Neural progenitor cell (in vitro differentiated cells): ENCODE data around the gene MYCL. TPM values are rescaled to one million over a fixed set of nuclear protein-coding genes. Genes with fewer than 3 reads are reported as not detected.

Source experiments
- DNase-seq: peaks from one replicate; pipeline ENCODE4 v3.0.0-alpha.2; 2016; ENCODE audit warnings: low spot score
- H2AFZ ChIP-seq: fragments of 200-600 bp; sonication (generic); replicated peaks from 2 replicates; pipeline ENCODE4 v1.6.1; 2016; ENCODE audit warnings: antibody characterized with exemption
- H3F3A ChIP-seq: fragments of 200-600 bp; sonication (generic); 2 replicates; pipeline ENCODE4 v1.6.1; 2016; ENCODE audit warnings: antibody characterized with exemption, low read depth
- H3K27ac ChIP-seq: fragments of 200-600 bp; sonication (generic); 2 replicates; pipeline ENCODE4 v1.5.1; 2016; ENCODE audit warnings: mild to moderate bottlenecking
- H3K27me3 ChIP-seq: fragments of 200-600 bp; sonication (generic); 2 replicates; pipeline ENCODE4 v1.6.1; 2016; ENCODE audit warnings: mild to moderate bottlenecking, moderate library complexity
- H3K36me3 ChIP-seq: fragments of 200-600 bp; sonication (generic); 2 replicates; pipeline ENCODE4 v1.5.1; 2016
- H3K4me1 ChIP-seq: fragments of 200-600 bp; sonication (generic); 2 replicates; pipeline ENCODE4 v1.6.1; 2016; ENCODE audit warnings: mixed run types
- H3K4me2 ChIP-seq: fragments of 200-600 bp; sonication (generic); 2 replicates; pipeline ENCODE4 v1.6.1; 2016
- H3K4me3 ChIP-seq: fragments of 200-600 bp; sonication (generic); 2 replicates; pipeline ENCODE4 v1.5.1; 2016
- H3K79me2 ChIP-seq: fragments of 200-600 bp; sonication (generic); 2 replicates; pipeline ENCODE4 v1.6.1; 2016; ENCODE audit warnings: low read depth
- H3K9ac ChIP-seq: fragments of 200-600 bp; sonication (generic); 2 replicates; pipeline ENCODE4 v1.6.1; 2016
- H3K9me3 ChIP-seq: fragments of 200-600 bp; sonication (generic); 2 replicates; pipeline ENCODE4 v1.5.1; 2016; ENCODE audit warnings: low read depth
- H4K20me1 ChIP-seq: fragments of 200-600 bp; sonication (generic); 2 replicates; pipeline ENCODE4 v1.6.1; 2016; ENCODE audit warnings: low read depth
- H3K27ac Mint-ChIP-seq: 3 replicates; pipeline ENCODE4 v1.8.0; 2021; ENCODE audit warnings: mixed read lengths
- H3K27me3 Mint-ChIP-seq: 2 replicates; pipeline ENCODE4 v1.8.0; 2022; ENCODE audit warnings: low read depth, mild to moderate bottlenecking, inconsistent platforms, moderate library complexity, mixed read lengths; ENCODE audit not compliant: insufficient read depth
- H3K36me3 Mint-ChIP-seq: 3 replicates; pipeline ENCODE4 v1.8.0; 2021; ENCODE audit warnings: mixed read lengths
- H3K4me1 Mint-ChIP-seq: 3 replicates; pipeline ENCODE4 v1.8.0; 2021; ENCODE audit warnings: mixed read lengths
- H3K4me3 Mint-ChIP-seq: 3 replicates; pipeline ENCODE4 v1.8.0; 2021; ENCODE audit warnings: mild to moderate bottlenecking, moderate library complexity, mixed read lengths
- H3K9me3 Mint-ChIP-seq: 3 replicates; pipeline ENCODE4 v1.8.0; 2020; ENCODE audit warnings: mixed read lengths
- EZH2 ChIP-seq: fragments of 200-600 bp; sonication (generic); IDR thresholded peaks from 2 replicates; pipeline ENCODE4 v1.6.1; 2017; ENCODE audit warnings: antibody characterized with exemption, mild to moderate bottlenecking, moderate library complexity
- EZH2phosphoT487 ChIP-seq: fragments of 200-600 bp; sonication (generic); IDR thresholded peaks from 2 replicates; pipeline ENCODE4 v1.6.1; 2017; ENCODE audit warnings: antibody characterized with exemption
- total RNA-seq: library from RNA; depleted of rRNA; stranded (reverse); fragments of >200 nt; gene quantifications from 2 replicates; pipeline ENCODE4 v1.2.3, GENCODE V29; 2015; ENCODE audit warnings: low replicate concordance
- TF ChIP-seq, protein P1 (sequence below): fragments of 200-600 bp; sonication (generic); IDR thresholded peaks from 2 replicates; pipeline ENCODE4 v1.5.1; 2017; ENCODE audit warnings: antibody characterized with exemption, mild to moderate bottlenecking

MYCL gene
- total RNA-seq, 1 donor from 2014 or later = 21.8 TPM

DNA sequence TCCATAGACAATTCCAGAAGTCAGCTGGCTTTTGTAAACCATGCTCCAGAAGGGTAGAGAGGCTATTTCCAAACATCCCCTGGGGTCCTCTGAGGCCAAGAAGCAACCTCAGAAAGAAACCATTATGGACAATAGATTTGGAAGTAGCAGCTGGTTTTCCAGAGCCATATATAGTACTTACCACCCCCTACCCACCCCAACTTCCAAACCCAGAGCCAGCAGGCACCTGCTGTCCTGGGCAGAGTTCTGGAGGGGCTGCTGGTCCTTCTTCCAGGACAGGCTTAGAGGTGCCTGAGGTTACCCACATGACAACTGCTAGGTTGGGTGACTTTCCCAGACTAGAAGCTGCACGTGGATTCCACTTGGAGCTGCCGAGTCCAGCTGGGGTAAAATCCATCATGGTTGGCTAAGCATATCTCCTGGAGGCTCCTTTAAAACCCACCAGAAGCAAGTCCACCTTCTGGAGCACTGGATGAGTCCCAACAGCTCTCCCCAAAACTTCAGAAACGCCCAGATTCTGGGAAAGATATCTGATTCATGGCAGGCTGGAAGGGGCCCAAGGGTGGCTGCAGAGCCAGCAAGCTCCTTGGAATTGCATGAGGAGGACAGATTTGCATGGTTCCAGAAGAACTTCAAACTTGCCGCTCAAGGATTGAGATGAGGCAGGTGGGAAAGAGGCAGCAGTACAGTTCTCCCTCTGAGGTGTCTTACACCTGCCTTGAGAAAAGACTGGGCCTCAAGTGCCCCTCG is 5.8 kb downstream of the MYCL start:
- no peaks in the 10 kb centered on the region for H3K36me3 ChIP-seq
- Mint-ChIP-seq H3K9me3 (no peaks in the 10 kb centered on the region), H3K27ac (peak overlapping the region; percentile 96)

DNA sequence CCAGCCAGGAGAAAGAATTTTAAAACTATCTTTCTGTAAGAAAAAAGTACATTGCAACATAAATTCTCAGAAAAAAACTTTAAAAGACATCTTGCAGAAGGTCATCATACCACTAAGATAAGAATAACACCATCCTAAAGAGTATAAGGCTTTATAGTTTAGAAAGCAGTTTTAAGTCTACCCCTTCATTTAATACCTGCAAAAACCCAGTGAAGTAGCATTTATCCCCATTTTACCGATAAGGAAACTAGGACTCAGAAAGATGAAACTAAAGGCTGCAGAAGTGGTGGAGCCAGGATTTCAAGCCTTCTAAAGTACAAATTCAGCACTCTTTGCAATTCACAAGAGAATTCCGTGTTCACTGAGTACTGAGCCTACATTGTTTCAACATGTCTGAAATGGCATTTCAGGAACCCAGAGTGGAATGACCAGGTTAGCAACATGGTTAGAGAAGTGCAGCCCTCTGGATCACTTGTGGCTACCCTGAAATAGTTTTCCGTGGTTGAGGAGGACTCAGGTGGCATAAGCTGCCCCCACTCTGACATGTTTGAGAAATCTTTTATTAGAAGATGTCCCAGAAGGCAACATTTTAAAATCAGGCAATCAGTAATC is 6.7 kb downstream of the MYCL start:
- H3K4me3 ChIP-seq = no peak overlapping the region
- Mint-ChIP-seq H3K9me3 (no peaks in the 10 kb centered on the region), H3K4me1 (peaks cover 92% of the 10 kb centered on the region), H3K36me3 (peaks cover 13% of the 10 kb centered on the region), H3K4me3 (no peak overlapping the region), H3K27me3 (peaks cover 11% of the 10 kb centered on the region), H3K27ac (peak overlapping the region; percentile 79)
- H3K4me1 ChIP-seq = peaks cover 86% of the 10 kb centered on the region
- peaks cover 69% of the 10 kb centered on the region for H3F3A ChIP-seq
- H3K27me3 ChIP-seq = peaks cover 2% of the 10 kb centered on the region
- H4K20me1 ChIP-seq = peaks cover 22% of the 10 kb centered on the region
- H3K79me2 ChIP-seq = peaks cover 22% of the 10 kb centered on the region
- H3K9me3 ChIP-seq = no peaks in the 10 kb centered on the region
- no peak overlapping the region for H3K27ac ChIP-seq
- DNase-seq = no peak
- H3K36me3 ChIP-seq = no peaks in the 10 kb centered on the region
- H3K9ac ChIP-seq = no peak overlapping the region
- no peak overlapping the region for H3K4me2 ChIP-seq
- TF ChIP-seq EZH2phosphoT487 = no peak
- TF ChIP-seq EZH2 = no peak
- TF ChIP-seq, protein P1, sequence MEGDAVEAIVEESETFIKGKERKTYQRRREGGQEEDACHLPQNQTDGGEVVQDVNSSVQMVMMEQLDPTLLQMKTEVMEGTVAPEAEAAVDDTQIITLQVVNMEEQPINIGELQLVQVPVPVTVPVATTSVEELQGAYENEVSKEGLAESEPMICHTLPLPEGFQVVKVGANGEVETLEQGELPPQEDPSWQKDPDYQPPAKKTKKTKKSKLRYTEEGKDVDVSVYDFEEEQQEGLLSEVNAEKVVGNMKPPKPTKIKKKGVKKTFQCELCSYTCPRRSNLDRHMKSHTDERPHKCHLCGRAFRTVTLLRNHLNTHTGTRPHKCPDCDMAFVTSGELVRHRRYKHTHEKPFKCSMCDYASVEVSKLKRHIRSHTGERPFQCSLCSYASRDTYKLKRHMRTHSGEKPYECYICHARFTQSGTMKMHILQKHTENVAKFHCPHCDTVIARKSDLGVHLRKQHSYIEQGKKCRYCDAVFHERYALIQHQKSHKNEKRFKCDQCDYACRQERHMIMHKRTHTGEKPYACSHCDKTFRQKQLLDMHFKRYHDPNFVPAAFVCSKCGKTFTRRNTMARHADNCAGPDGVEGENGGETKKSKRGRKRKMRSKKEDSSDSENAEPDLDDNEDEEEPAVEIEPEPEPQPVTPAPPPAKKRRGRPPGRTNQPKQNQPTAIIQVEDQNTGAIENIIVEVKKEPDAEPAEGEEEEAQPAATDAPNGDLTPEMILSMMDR = no peak
- H2AFZ ChIP-seq = no peak overlapping the region

More for the DNA sequence above, 5.8 kb downstream of the MYCL start:
- peaks cover 30% of the 10 kb centered on the region for H3K79me2 ChIP-seq
- Mint-ChIP-seq H3K4me1 (peaks cover 90% of the 10 kb centered on the region), H3K27me3 (peaks cover 9% of the 10 kb centered on the region), H3K4me3 (peak overlapping the region; percentile 69), H3K36me3 (peaks cover 13% of the 10 kb centered on the region)
- no peak overlapping the region for H3K9ac ChIP-seq
- H3K4me2 ChIP-seq = no peak overlapping the region
- H3K9me3 ChIP-seq = no peaks in the 10 kb centered on the region
- peaks cover 31% of the 10 kb centered on the region for H4K20me1 ChIP-seq
- peaks cover 76% of the 10 kb centered on the region for H3F3A ChIP-seq
- peaks cover 11% of the 10 kb centered on the region for H3K27me3 ChIP-seq
- no peak for TF ChIP-seq EZH2phosphoT487
- TF ChIP-seq, protein P1 = no peak
- no peak for TF ChIP-seq EZH2
- DNase-seq = no peak
- H3K4me3 ChIP-seq = no peak overlapping the region
- H3K27ac ChIP-seq = no peak overlapping the region
- peaks cover 91% of the 10 kb centered on the region for H3K4me1 ChIP-seq
- H2AFZ ChIP-seq = no peak overlapping the region

DNA sequence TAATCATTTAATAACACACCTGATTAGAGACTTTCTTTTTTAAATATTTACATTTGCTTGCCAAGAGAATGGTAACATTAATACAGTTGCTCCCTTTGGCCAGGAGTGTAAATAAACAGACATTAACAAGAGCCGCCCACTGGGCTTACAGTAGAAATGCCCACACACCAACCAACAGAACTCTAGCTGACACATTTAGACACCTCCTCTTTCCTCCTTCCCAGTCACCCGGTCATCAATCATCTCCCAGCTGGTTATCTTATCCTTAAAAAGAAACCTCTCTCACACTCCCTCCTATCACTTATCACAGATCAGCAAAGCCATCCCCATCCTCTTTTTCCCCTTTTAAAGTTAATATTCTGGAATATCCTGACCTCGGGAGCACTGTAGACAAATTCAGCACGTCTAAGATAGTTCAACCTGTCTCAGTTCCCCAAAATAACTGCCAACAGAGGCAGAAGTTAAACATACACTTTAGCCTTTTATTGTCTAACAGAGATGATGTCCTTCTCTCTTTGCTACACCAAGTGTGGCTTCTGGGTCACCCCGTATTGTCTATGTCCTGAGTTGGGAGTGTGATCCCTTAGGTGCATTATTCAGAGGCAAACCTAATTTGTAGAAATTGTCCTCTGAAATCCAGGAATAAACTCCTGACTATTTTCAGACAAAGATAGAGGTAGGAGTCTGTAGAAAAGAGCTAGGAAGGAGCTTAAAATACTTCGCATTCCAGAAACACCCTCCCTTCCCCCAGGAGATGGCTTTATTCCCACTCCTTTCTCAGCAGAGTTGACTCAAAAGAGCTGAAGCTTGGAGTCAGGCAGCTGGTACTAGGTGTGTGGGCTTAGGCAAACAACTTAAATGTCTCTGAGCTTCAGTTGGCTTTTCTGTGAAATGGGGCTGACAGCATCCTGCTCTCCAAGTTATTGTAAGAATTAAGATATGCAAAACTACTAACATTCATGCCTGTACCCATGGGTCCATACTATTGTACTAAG is 8.8 kb downstream of the MYCL start:
- H3K9me3 Mint-ChIP-seq = no peaks in the 10 kb centered on the region

More for the DNA sequence above, 8.8 kb downstream of the MYCL start:
- H3K4me1 ChIP-seq = peaks cover 68% of the 10 kb centered on the region
- H3K4me2 ChIP-seq = peak overlapping the region; percentile 78
- Mint-ChIP-seq H3K36me3 (peaks cover 13% of the 10 kb centered on the region), H3K4me3 (peak overlapping the region; percentile 33), H3K27ac (peak overlapping the region; percentile 98), H3K27me3 (peaks cover 7% of the 10 kb centered on the region), H3K4me1 (peaks cover 78% of the 10 kb centered on the region)
- no peak overlapping the region for H3K9ac ChIP-seq
- no peaks in the 10 kb centered on the region for H3K27me3 ChIP-seq
- peaks cover 6% of the 10 kb centered on the region for H4K20me1 ChIP-seq
- H3K79me2 ChIP-seq = peaks cover 14% of the 10 kb centered on the region
- H3F3A ChIP-seq = peaks cover 48% of the 10 kb centered on the region
- no peaks in the 10 kb centered on the region for H3K36me3 ChIP-seq
- H3K4me3 ChIP-seq = peak overlapping the region; percentile 34
- no peaks in the 10 kb centered on the region for H3K9me3 ChIP-seq
- DNase-seq = peak; percentile 89
- peak overlapping the region; percentile 99 for H3K27ac ChIP-seq
- H2AFZ ChIP-seq = no peak overlapping the region
- TF ChIP-seq, protein P1 = no peak
- no peak for TF ChIP-seq EZH2
- TF ChIP-seq EZH2phosphoT487 = no peak
